K562 (cell line): ENCODE results near the gene PPIE. TPM values are rescaled to one million over a fixed set of nuclear protein-coding genes. Genes with fewer than 3 reads are reported as not detected.
A peak's percentile ranks its signal among the peaks of the same experiment; 100 is the strongest.

Source experiments
- ATAC-seq: fragments of 200-7000 bp; cut with Tn5 transposase; 3 replicates; pipeline ENCODE4 v1.9.1; 2020; ENCODE audit warnings: moderate library complexity
- BruUV-seq: library from RNA; stranded (reverse); fragments of 400-500 nt; replicated peaks from 2 replicates; lab custom pipeline; 2021; lab: Mats Ljungman, UMichigan
- CTCF ChIA-PET: fragments of 300-600 bp; formaldehyde crosslinking; extraction: SDS; loops from one replicate; lab custom pipeline; 2021; ENCODE audit warnings: low intra/inter-chr PET ratio; lab: Yijun Ruan, JAX
- POLR2A ChIA-PET: fragments of 300-600, 350-650 bp; sonication (Branson Sonifier 250); formaldehyde crosslinking; extraction: SDS; loops from one replicate; lab custom pipeline; 2021; ENCODE audit warnings: antibody characterized with exemption, inconsistent platforms; lab: Yijun Ruan, JAX
- DNase-seq, 4 experiments: peaks; one replicate each; pipeline versions ENCODE4 v3.0.0 to v3.0.0-alpha.2; 2011 to 2018; ENCODE audit warnings: low spot score in 3 of 4, mixed read lengths in 3 of 4; ENCODE audit errors: extremely low read depth in 1 of 4
- FAIRE-seq: peaks from 2 replicates; lab custom pipeline; 2011; peaks lifted over from hg19 to GRCh38; lab: Jason Lieb, UNC
- H2AFZ ChIP-seq: 2 replicates; pipeline ENCODE4 v1.6.0; 2011; ENCODE audit warnings: low read depth, low read length, control low read depth, inconsistent platforms
- H3K27ac ChIP-seq: fragments of 200-600 bp; 3 replicates; pipeline ENCODE4 v1.8.0; 2011; ENCODE audit warnings: low read depth, mild to moderate bottlenecking, control low read depth, inconsistent platforms, low read length, moderate library complexity, mixed read lengths; ENCODE audit errors: extremely low read depth
- H3K27me3 ChIP-seq, 2 experiments: fragments of 300-600 bp in 1 of 2; 2 replicates in 1 of 2; 3 replicates in 1 of 2; pipeline versions ENCODE4 v1.6.0 to v1.8.0; 2011; ENCODE audit warnings: inconsistent platforms in 2 of 2, low read length in 2 of 2, mild to moderate bottlenecking in 1 of 2, mixed read lengths in 1 of 2, moderate library complexity in 1 of 2; ENCODE audit not compliant: control insufficient read depth in 2 of 2, insufficient read depth in 2 of 2
- H3K36me3 ChIP-seq: fragments of 300-600 bp; 3 replicates; pipeline ENCODE4 v1.8.0; 2011; ENCODE audit warnings: mild to moderate bottlenecking, low read length, inconsistent platforms; ENCODE audit not compliant: control insufficient read depth, insufficient read depth
- H3K4me1 ChIP-seq, 2 experiments: fragments of 200-600 bp in 1 of 2; replicated peaks in 1 of 2; 2 replicates in 1 of 2; 3 replicates in 1 of 2; pipeline versions ENCODE4 v1.5.1 to v1.8.0; 2011; ENCODE audit warnings: inconsistent platforms in 2 of 2, low read length in 2 of 2, mild to moderate bottlenecking in 1 of 2, mixed read lengths in 1 of 2, moderate library complexity in 1 of 2; ENCODE audit not compliant: control insufficient read depth in 2 of 2, insufficient read depth in 2 of 2
- H3K4me2 ChIP-seq: 2 replicates; pipeline ENCODE4 v1.6.1; 2011; ENCODE audit warnings: low read length, control low read depth, inconsistent platforms, mixed read lengths; ENCODE audit not compliant: insufficient read depth
- H3K4me3 ChIP-seq: fragments of 200-600 bp; sonication (generic), shearing (Covaris generic); 2 replicates; pipeline ENCODE4 v1.5.1; 2016; ENCODE audit warnings: control low read depth, inconsistent platforms
- H3K79me2 ChIP-seq: fragments of 200-600 bp; 3 replicates; pipeline ENCODE4 v1.8.0; 2011; ENCODE audit warnings: low read length, inconsistent platforms; ENCODE audit not compliant: control insufficient read depth, insufficient read depth
- H3K9ac ChIP-seq, 2 experiments: 2 replicates each; pipeline versions ENCODE4 v1.6.0 to v1.6.1; 2011; ENCODE audit warnings: low read depth in 2 of 2, low read length in 2 of 2, control low read depth in 1 of 2, inconsistent platforms in 1 of 2, mild to moderate bottlenecking in 1 of 2, mixed read lengths in 1 of 2; ENCODE audit not compliant: insufficient read depth in 1 of 2
- H3K9me1 ChIP-seq: one replicate; pipeline ENCODE4 v1.6.0; 2011; ENCODE audit warnings: inconsistent platforms, mild to moderate bottlenecking, low read length, moderate library complexity; ENCODE audit not compliant: control insufficient read depth, insufficient read depth
- H3K9me3 ChIP-seq: replicated peaks from 2 replicates; pipeline ENCODE4 v1.5.1; 2011; ENCODE audit warnings: low read depth, low read length, inconsistent platforms; ENCODE audit not compliant: control insufficient read depth, insufficient read depth
- H4K20me1 ChIP-seq: replicated peaks from 2 replicates; pipeline ENCODE4 v1.6.1; 2011; ENCODE audit warnings: low read length, inconsistent platforms, mixed read lengths; ENCODE audit not compliant: control insufficient read depth, insufficient read depth
- ADNP ChIP-seq: fragments of 200-800 bp; sonication (Bioruptor generic); IDR thresholded peaks from 2 replicates; pipeline ENCODE4 v1.6.1; 2016; ENCODE audit warnings: missing genetic modification characterization, missing compliant biosample characterization
- BMI1 ChIP-seq: fragments of 150-350 bp; IDR thresholded peaks from 2 replicates; pipeline ENCODE4 v1.6.1; 2014; ENCODE audit warnings: low read length
- EGR1 ChIP-seq: fragments of 450-650 bp; conservative IDR thresholded peaks from 2 replicates; pipeline ENCODE4 v1.6.1; 2017; ENCODE audit warnings: mild to moderate bottlenecking
- REST ChIP-seq, 2 experiments: fragments of 450-650 bp; formaldehyde crosslinking in 1 of 2; IDR thresholded peaks; 2 replicates each; pipeline versions ENCODE4 v1.4.0 to v1.6.1; 2014 to 2020; ENCODE audit warnings: mild to moderate bottlenecking in 2 of 2, borderline replicate concordance in 1 of 2, low read depth in 1 of 2
- SP2 ChIP-seq: IDR thresholded peaks from 2 replicates; pipeline ENCODE4 v1.6.1; 2011; ENCODE audit warnings: mild to moderate bottlenecking, low read depth, low read length, moderate library complexity; ENCODE audit not compliant: poor library complexity, severe bottlenecking; ENCODE audit errors: extremely low read depth
- UBTF ChIP-seq, 2 experiments: IDR thresholded peaks; 2 replicates each; pipeline ENCODE4 v1.6.1; 2012; ENCODE audit warnings: improper control_type of control experiment in 2 of 2, low read depth in 2 of 2, low read length in 2 of 2, borderline replicate concordance in 1 of 2
- WGBS: fragments of 100-300 bp; shearing (Covaris generic); methylation state at CpG from one replicate; pipeline ENCODE4 v1.1.6; 2016; ENCODE audit warnings: low coverage, mixed read lengths; ENCODE audit not compliant: insufficient coverage; ENCODE audit errors: missing lambda C conversion rate; 5-methylcytosine and 5-hydroxymethylcytosine counted together
- in situ Hi-C: fragments of 300-500 bp; cut with MboI; formaldehyde crosslinking; loops from 4 replicates; pipeline ENCODE4 v1.15.0; 2018; ENCODE audit warnings: inconsistent platforms, mixed read lengths
- intact Hi-C: fragments of 100-400 bp; cut with micrococcal nuclease; formaldehyde crosslinking; loops from 2 replicates; pipeline ENCODE4 v1.14.2; 2022
- polyA plus RNA-seq, 8 experiments: library from polyadenylated mRNA; depleted of rRNA in 4 of 8; stranded (reverse) in 5 of 8; unstranded in 3 of 8; fragments of >200 nt; fragmentation: Nextera tagmentation in 2 of 8; fragmentation: Illumina TruSeq in 1 of 8; extraction: Ambion mirVana in 2 of 8; extraction: Trizol in 1 of 8; gene quantifications; 2 replicates each; pipeline versions ENCODE4 v1.2.1 to v1.2.3, GENCODE V29; 2011 to 2014; ENCODE audit warnings: inconsistent platforms in 1 of 8, missing spikeins in 1 of 8
- total RNA-seq, 7 experiments: library from RNA; depleted of rRNA in 6 of 7; stranded (reverse); fragments of >200 nt in 6 of 7; fragmentation: Illumina TruSeq in 2 of 7; extraction: Trizol in 2 of 7; gene quantifications; 2 replicates each; pipeline versions ENCODE4 v1.2.1 to v1.2.3, GENCODE V29; 2011 to 2021; ENCODE audit warnings: low replicate concordance in 1 of 7

PPIE gene
- total and polyA plus RNA-seq, 9 of the 15 experiments (the other 6 are each of a cell fraction or from before 2014, with no cell fraction given) = 75.4 to 444 (median 131) TPM

GRCh38 chr1:39691383-39692151, 47.1 kb upstream of the PPIE start, which contains the start of gene HPCAL4:
Gene HPCAL4, minus strand, starts transcription at chr1:39691433. Its CDS starts 6,830 bp downstream, at chr1:39684603.
- H3K9me3 ChIP-seq = no peaks in the 10 kb centered on the region
- H3K4me2 ChIP-seq = peak within 1 kb of the TSS; percentile 57
- no peaks in the 10 kb centered on the region for H3K79me2 ChIP-seq
- peak within 1 kb of the TSS in 1 of 2 experiments; percentile 69; a peak in 2 of 4 replicates for H3K9ac ChIP-seq
- ATAC-seq = peak; percentile 100
- DNase-seq = peak; percentile 93 to 97 (median 95)
- H3K27me3 ChIP-seq = peaks cover 19 to 72% of the 10 kb centered on the region in 2 experiments; a peak in 4 of 5 replicates
- peaks cover 0 to 21% of the 10 kb centered on the region in 2 experiments; a peak in 2 of 5 replicates for H3K4me1 ChIP-seq
- in situ Hi-C loops (no loop called here), intact Hi-C loops (no loop called here)
- 19% methylated on average over 41 of the region's 47 CpGs for WGBS
- BruUV-seq = no TSS peak
- H2AFZ ChIP-seq = no peak within 1 kb of the TSS
- FAIRE-seq = peak; percentile 90
- H4K20me1 ChIP-seq = no peaks in the 10 kb centered on the region
- H3K36me3 ChIP-seq = no peaks in the 10 kb centered on the region
- POLR2A ChIA-PET = interaction anchor here (1.0 to 1.4 kb wide), 5 partner anchors 10 to 207 kb away, joined by 3 to 5 read pairs (median 4); partner anchors contain the start of gene PPIE
- peak within 1 kb of the TSS; percentile 15; the same call in 1 of the 2 replicates for H3K4me3 ChIP-seq
- H3K9me1 ChIP-seq = no peaks in the 10 kb centered on the region
- no peak within 1 kb of the TSS for H3K27ac ChIP-seq
- CTCF ChIA-PET = interaction anchor here (0.6 to 0.7 kb wide), 3 partner anchors 14 to 189 kb away, joined by 3 read pairs; no protein-coding TSS in a partner anchor
- TF ChIP-seq REST (IDR thresholded peaks at IDR 0.05; ENCODE audit: borderline replicate concordance) (peak; percentile 82), REST (CRISPR knock-in tag; IDR thresholded peaks at IDR 0.05; ENCODE audit: low read depth) (no peak; the same call in 1 of the 2 replicates), SP2 (peak; percentile 63), EGR1 (0 out of 2 replicates have a peak, but pooled peaks have one; percentile 23), ADNP (no peak), UBTF (IDR thresholded peaks at IDR 0.05; ENCODE audit: borderline replicate concordance in 1 of 2, low read depth in 2 of 2, low read length in 2 of 2) (peak in 1 of 2 experiments; percentile 93; a peak in 1 of 4 replicates), BMI1 (peak; percentile 71)
